ENCODE data around the gene KRAS.

DNA sequence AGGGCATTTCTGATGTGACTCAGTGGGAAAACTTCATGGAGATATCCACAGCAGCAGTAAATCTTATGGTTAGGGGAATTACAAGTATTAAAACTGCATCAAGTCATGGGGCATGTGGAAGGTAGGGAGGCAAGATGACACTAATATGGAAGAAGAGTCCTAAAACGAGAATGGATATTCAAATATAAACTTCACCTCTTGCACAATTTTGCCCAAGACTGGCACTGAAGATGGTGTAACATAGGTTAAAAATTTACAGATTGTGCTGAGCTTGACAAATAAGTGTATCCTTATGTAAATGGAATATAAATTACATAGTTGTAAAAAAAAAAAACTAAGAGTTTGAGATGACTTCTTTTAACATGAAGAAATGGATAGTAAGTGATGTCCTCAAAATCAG, 42.9 kb downstream of the KRAS start:
- TF ChIP-seq, protein P1, sequence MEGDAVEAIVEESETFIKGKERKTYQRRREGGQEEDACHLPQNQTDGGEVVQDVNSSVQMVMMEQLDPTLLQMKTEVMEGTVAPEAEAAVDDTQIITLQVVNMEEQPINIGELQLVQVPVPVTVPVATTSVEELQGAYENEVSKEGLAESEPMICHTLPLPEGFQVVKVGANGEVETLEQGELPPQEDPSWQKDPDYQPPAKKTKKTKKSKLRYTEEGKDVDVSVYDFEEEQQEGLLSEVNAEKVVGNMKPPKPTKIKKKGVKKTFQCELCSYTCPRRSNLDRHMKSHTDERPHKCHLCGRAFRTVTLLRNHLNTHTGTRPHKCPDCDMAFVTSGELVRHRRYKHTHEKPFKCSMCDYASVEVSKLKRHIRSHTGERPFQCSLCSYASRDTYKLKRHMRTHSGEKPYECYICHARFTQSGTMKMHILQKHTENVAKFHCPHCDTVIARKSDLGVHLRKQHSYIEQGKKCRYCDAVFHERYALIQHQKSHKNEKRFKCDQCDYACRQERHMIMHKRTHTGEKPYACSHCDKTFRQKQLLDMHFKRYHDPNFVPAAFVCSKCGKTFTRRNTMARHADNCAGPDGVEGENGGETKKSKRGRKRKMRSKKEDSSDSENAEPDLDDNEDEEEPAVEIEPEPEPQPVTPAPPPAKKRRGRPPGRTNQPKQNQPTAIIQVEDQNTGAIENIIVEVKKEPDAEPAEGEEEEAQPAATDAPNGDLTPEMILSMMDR (IDR thresholded peaks at IDR 0.05; ENCODE audit: low read depth, low read length, poor library complexity, severe bottlenecking), result no peak
- no peak for TF ChIP-seq EZH2phosphoT487 (IDR thresholded peaks at IDR 0.05; ENCODE audit: borderline replicate concordance, low read length)

Measured in DOHH2 (cell line).